Transverse colon (tissue), 4 donors: ENCODE results near the gene ATP6V1E1.

Experiments used
- EP300 ChIP-seq: sonication (generic); formaldehyde crosslinking; IDR thresholded peaks from one replicate; pipeline ENCODE4 v1.6.1; 2017; ENCODE audit warnings: antibody characterized with exemption, low read depth
- POLR2A ChIP-seq: fragments of 450-650 bp; IDR thresholded peaks from one replicate; pipeline ENCODE4 v1.6.1; 2016; ENCODE audit warnings: antibody characterized with exemption, mild to moderate bottlenecking, moderate library complexity
- POLR2AphosphoS5 ChIP-seq, 3 donors: sonication (generic); formaldehyde crosslinking; IDR thresholded peaks; one replicate each; pipeline ENCODE4 v1.6.1; 2016; ENCODE audit warnings: antibody characterized with exemption in 3 of 3
- TF ChIP-seq, protein P1 (sequence below), 5 experiments: fragments of 200-600 bp in 3 of 5; fragments of 450-650 bp in 2 of 5; sonication (generic) in 3 of 5; IDR thresholded peaks; 1 replicate in 2 of 5; 2 replicates in 3 of 5; pipeline ENCODE4 v1.5.1; 2016 to 2017; ENCODE audit warnings: antibody characterized with exemption in 5 of 5, inconsistent platforms in 3 of 5, mild to moderate bottlenecking in 2 of 5, moderate library complexity in 1 of 5

- no peak for TF ChIP-seq POLR2A
- TF ChIP-seq EP300, result no peak
- TF ChIP-seq, protein P1, sequence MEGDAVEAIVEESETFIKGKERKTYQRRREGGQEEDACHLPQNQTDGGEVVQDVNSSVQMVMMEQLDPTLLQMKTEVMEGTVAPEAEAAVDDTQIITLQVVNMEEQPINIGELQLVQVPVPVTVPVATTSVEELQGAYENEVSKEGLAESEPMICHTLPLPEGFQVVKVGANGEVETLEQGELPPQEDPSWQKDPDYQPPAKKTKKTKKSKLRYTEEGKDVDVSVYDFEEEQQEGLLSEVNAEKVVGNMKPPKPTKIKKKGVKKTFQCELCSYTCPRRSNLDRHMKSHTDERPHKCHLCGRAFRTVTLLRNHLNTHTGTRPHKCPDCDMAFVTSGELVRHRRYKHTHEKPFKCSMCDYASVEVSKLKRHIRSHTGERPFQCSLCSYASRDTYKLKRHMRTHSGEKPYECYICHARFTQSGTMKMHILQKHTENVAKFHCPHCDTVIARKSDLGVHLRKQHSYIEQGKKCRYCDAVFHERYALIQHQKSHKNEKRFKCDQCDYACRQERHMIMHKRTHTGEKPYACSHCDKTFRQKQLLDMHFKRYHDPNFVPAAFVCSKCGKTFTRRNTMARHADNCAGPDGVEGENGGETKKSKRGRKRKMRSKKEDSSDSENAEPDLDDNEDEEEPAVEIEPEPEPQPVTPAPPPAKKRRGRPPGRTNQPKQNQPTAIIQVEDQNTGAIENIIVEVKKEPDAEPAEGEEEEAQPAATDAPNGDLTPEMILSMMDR (IDR thresholded peaks at IDR 0.05), result no peak
- no peak for TF ChIP-seq POLR2AphosphoS5 (IDR thresholded peaks at IDR 0.05)
Measured at GRCh38 chr22:17612057-17612456, 16.5 kb downstream of the ATP6V1E1 start.
